ENCODE data around the gene FBXW9. TPM values are rescaled to one million over a fixed set of nuclear protein-coding genes. Genes with fewer than 3 reads are reported as not detected.

Gene FBXW9
- total RNA-seq, 1 experiment from 2014 or later = 12.4 TPM

- in situ Hi-C loops (cut with HindIII; ENCODE audit: low pct_unique_long_range_greater_than_20kb, low sequenced_read_pairs) (no loop called here), intact Hi-C loops (cut with micrococcal nuclease; ENCODE audit: unreplicated experiment) (no loop called here)
- peak overlapping the region; percentile 87 to 93 for H3K4me3 ChIP-seq (ENCODE audit: low read depth in 2 of 2, low read length in 2 of 2)
- H3K4me1 ChIP-seq (ENCODE audit: control insufficient read depth, insufficient read depth, low read length) = peaks cover 3% of the 10 kb centered on the region
- peak overlapping the region; percentile 98 for H3K27ac ChIP-seq (ENCODE audit: low read length)
- H3K36me3 ChIP-seq (ENCODE audit: control insufficient read depth, insufficient read depth, low read length) = peaks cover 3% of the 10 kb centered on the region; the same call in 1 of the 2 replicates
- BruUV-seq (replicated peaks) = TSS peak; percentile 89
- DNase-seq (ENCODE audit: low read depth, low spot score) = no peak
- POLR2A ChIA-PET = interaction anchor here (0.6 kb wide), 1 partner anchor 529 kb away, joined by 3 read pairs; the partner anchor contains the start of gene ZNF20
- ATAC-seq = peak; percentile 8; the same call in 1 of the 2 replicates
- CTCF ChIA-PET = interaction anchor here (0.5 kb wide), 1 partner anchor 104 kb away, joined by 3 read pairs; no protein-coding TSS in a partner anchor
- H3K9me3 ChIP-seq (ENCODE audit: control insufficient read depth, insufficient read depth, low read depth, low read length) = no peaks in the 10 kb centered on the region
- H3K27me3 ChIP-seq (ENCODE audit: control insufficient read depth, insufficient read depth, low read length) = no peaks in the 10 kb centered on the region
- TF ChIP-seq SIN3A (IDR thresholded peaks at IDR 0.05; ENCODE audit: borderline replicate concordance, insufficient read depth, low read depth, low read length) = 0 out of 2 replicates have a peak, but pooled peaks have one; percentile 53
- no peak for TF ChIP-seq POLR2AphosphoS5 (IDR thresholded peaks at IDR 0.05; ENCODE audit: low read depth, low read length)
- TF ChIP-seq, protein P1, sequence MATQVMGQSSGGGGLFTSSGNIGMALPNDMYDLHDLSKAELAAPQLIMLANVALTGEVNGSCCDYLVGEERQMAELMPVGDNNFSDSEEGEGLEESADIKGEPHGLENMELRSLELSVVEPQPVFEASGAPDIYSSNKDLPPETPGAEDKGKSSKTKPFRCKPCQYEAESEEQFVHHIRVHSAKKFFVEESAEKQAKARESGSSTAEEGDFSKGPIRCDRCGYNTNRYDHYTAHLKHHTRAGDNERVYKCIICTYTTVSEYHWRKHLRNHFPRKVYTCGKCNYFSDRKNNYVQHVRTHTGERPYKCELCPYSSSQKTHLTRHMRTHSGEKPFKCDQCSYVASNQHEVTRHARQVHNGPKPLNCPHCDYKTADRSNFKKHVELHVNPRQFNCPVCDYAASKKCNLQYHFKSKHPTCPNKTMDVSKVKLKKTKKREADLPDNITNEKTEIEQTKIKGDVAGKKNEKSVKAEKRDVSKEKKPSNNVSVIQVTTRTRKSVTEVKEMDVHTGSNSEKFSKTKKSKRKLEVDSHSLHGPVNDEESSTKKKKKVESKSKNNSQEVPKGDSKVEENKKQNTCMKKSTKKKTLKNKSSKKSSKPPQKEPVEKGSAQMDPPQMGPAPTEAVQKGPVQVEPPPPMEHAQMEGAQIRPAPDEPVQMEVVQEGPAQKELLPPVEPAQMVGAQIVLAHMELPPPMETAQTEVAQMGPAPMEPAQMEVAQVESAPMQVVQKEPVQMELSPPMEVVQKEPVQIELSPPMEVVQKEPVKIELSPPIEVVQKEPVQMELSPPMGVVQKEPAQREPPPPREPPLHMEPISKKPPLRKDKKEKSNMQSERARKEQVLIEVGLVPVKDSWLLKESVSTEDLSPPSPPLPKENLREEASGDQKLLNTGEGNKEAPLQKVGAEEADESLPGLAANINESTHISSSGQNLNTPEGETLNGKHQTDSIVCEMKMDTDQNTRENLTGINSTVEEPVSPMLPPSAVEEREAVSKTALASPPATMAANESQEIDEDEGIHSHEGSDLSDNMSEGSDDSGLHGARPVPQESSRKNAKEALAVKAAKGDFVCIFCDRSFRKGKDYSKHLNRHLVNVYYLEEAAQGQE (IDR thresholded peaks at IDR 0.05; ENCODE audit: insufficient read depth in 1 of 2, low read depth in 2 of 2, low read length in 1 of 2) = no peak
- no peak for TF ChIP-seq TCF7L2 (IDR thresholded peaks at IDR 0.05; ENCODE audit: low read depth, low read length)
Measured at GRCh38 chr19:12668932-12669269, 27.5 kb downstream of the FBXW9 start.

- no TSS peak for BruUV-seq (replicated peaks)
- DNase-seq (ENCODE audit: low read depth, low spot score) (no peak), ATAC-seq (no peak)
- Histone ChIP-seq H3K9me3 (ENCODE audit: control insufficient read depth, insufficient read depth, low read depth, low read length) (no peaks in the 10 kb centered on the region), H3K4me1 (ENCODE audit: control insufficient read depth, insufficient read depth, low read length) (peaks cover 3% of the 10 kb centered on the region), H3K36me3 (ENCODE audit: control insufficient read depth, insufficient read depth, low read length) (peaks cover 3% of the 10 kb centered on the region; the same call in 1 of the 2 replicates), H3K27ac (ENCODE audit: low read length) (peak overlapping the region; percentile 98), H3K27me3 (ENCODE audit: control insufficient read depth, insufficient read depth, low read length) (no peaks in the 10 kb centered on the region), H3K4me3 (ENCODE audit: low read depth in 2 of 2, low read length in 2 of 2) (peak overlapping the region; percentile 87 to 93)
- POLR2A ChIA-PET = no interaction called here
- in situ Hi-C loops (cut with HindIII; ENCODE audit: low pct_unique_long_range_greater_than_20kb, low sequenced_read_pairs) (no loop called here), intact Hi-C loops (cut with micrococcal nuclease; ENCODE audit: unreplicated experiment) (no loop called here)
- CTCF ChIA-PET = no interaction called here
- TF ChIP-seq POLR2AphosphoS5 (IDR thresholded peaks at IDR 0.05; ENCODE audit: low read depth, low read length) (no peak), TCF7L2 (IDR thresholded peaks at IDR 0.05; ENCODE audit: low read depth, low read length) (no peak), SIN3A (IDR thresholded peaks at IDR 0.05; ENCODE audit: borderline replicate concordance, insufficient read depth, low read depth, low read length) (no peak)
- TF ChIP-seq, protein P1 (IDR thresholded peaks at IDR 0.05; ENCODE audit: insufficient read depth in 1 of 2, low read depth in 2 of 2, low read length in 1 of 2) = no peak
- TF ChIP-seq, protein P2, sequence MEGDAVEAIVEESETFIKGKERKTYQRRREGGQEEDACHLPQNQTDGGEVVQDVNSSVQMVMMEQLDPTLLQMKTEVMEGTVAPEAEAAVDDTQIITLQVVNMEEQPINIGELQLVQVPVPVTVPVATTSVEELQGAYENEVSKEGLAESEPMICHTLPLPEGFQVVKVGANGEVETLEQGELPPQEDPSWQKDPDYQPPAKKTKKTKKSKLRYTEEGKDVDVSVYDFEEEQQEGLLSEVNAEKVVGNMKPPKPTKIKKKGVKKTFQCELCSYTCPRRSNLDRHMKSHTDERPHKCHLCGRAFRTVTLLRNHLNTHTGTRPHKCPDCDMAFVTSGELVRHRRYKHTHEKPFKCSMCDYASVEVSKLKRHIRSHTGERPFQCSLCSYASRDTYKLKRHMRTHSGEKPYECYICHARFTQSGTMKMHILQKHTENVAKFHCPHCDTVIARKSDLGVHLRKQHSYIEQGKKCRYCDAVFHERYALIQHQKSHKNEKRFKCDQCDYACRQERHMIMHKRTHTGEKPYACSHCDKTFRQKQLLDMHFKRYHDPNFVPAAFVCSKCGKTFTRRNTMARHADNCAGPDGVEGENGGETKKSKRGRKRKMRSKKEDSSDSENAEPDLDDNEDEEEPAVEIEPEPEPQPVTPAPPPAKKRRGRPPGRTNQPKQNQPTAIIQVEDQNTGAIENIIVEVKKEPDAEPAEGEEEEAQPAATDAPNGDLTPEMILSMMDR (IDR thresholded peaks at IDR 0.05) = no peak
Measured at GRCh38 chr19:12668346-12668745, 28.1 kb downstream of the FBXW9 start.

Measured in Panc1 (cell line).